Measurements from ENCODE around the gene SZT2. TPM values are rescaled to one million over a fixed set of nuclear protein-coding genes. Genes with fewer than 3 reads are reported as not detected.

Gene SZT2
- total RNA-seq, 2 experiments from 2014 or later, result 52.2 to 60.2 TPM

DNA sequence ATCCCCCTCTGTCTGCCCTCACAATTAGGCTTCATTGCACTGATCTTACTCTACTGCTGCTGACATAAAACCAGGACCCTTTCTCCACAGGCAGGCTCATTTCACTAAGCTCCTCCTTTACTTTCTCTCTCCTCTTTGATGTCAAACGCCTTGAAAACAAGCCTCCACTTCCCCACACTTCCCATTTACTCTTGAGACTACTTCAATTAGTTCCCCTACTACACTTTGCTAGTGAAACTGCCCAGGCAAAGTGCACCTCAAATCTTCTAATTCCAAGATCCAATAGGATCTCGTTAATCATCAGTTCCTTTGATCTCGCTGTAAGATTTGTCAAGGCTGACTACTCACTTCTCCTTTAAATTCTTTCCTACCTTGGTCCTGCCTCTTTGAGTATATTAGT is 36.8 kb upstream of the SZT2 start:
- DNase-seq, result no peak
- CTCF ChIA-PET, result interaction anchor here (1.0 kb wide), 1 partner anchor 62 kb away, joined by 4 read pairs; no protein-coding TSS in a partner anchor
- Mint-ChIP-seq H3K9me3 (ENCODE audit: low read depth) (no peaks in the 10 kb centered on the region), H3K36me3 (peaks cover 9% of the 10 kb centered on the region), H3K4me1 (peaks cover 17% of the 10 kb centered on the region), H3K4me3 (no peak overlapping the region), H3K27me3 (no peaks in the 10 kb centered on the region), H3K27ac (peak overlapping the region; percentile 2)
- no peak for ATAC-seq

DNA sequence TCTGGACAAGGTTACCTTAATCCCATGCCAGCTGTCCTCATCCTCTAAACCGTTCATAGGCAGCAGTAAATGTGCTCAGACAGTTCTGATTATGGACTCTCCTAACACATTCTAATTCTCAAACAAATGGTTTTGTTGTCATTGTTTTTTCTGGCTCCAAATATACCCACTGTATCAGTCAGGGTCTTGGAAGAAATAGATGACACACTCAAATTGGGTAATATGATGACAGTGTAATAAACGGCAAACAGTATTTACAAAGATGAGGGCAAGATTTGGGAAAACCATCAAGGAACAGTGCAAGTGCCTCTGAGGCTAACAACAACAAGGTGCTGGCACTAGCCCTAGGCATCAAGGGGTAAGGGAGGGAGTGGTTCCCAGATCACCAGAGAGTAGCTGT is 35.2 kb upstream of the SZT2 start:
- Mint-ChIP-seq H3K36me3 (peaks cover 12% of the 10 kb centered on the region), H3K4me1 (peaks cover 20% of the 10 kb centered on the region), H3K27me3 (no peaks in the 10 kb centered on the region), H3K9me3 (ENCODE audit: low read depth) (no peaks in the 10 kb centered on the region), H3K4me3 (no peak overlapping the region), H3K27ac (no peak overlapping the region)
- CTCF ChIA-PET, result interaction anchor here (1.2 kb wide), 1 partner anchor 127 kb away, joined by 5 read pairs; no protein-coding TSS in a partner anchor
- ATAC-seq, result no peak
- no peak for DNase-seq

DNA sequence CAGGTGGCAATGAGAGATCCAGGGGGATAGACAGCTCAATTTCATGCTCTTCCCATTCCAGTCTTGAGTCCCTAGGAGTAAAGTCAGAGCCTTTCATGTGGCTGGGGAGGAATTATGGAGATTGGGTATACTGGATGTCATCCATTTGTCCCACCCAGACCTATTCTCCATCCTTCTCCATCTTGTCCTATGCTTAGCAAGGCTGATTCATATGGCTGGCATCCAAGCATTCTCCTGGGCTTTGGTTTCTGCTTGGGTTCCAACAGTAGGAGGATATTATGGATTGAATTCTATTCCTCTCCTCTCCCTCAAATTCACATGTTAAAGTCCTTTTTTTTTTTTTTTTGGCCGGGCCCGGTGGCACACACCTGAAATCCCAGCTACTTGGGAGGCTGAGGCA is 34.8 kb upstream of the SZT2 start:
- no peaks in the 10 kb centered on the region for H3K9me3 Mint-ChIP-seq (ENCODE audit: low read depth)
- H3K4me1 Mint-ChIP-seq, result peaks cover 21% of the 10 kb centered on the region
- H3K4me3 Mint-ChIP-seq, result no peak overlapping the region
- CTCF ChIA-PET, result interaction anchor here (1.2 kb wide), 1 partner anchor 128 kb away, joined by 5 read pairs; no protein-coding TSS in a partner anchor
- ATAC-seq (no peak), DNase-seq (no peak)
- no peaks in the 10 kb centered on the region for H3K27me3 Mint-ChIP-seq
- H3K36me3 Mint-ChIP-seq, result peaks cover 17% of the 10 kb centered on the region
- no peak overlapping the region for H3K27ac Mint-ChIP-seq

DNA sequence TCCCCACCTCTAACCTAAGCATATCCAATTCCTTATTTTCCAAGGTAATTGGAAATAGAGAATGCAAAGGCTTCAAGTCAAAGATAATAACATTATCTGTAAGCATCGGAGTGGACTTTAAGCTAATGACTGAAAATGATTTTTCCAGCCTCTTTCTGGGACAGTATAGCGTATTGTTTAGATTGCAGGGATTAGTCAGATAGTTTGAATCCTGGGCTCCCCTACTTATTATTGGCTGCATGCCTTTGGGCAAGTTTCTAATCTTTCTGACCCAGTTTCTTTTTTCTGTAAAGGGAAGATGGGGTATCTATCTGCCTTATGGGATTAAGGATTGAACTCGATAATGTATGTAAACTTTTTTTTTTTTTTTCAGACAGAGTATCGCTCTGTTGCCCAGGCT is 32.4 kb upstream of the SZT2 start:
- no peaks in the 10 kb centered on the region for H3K9me3 Mint-ChIP-seq (ENCODE audit: low read depth)
- H3K4me1 Mint-ChIP-seq, result peaks cover 40% of the 10 kb centered on the region
- ATAC-seq (no peak), DNase-seq (no peak)
- H3K27ac Mint-ChIP-seq, result no peak overlapping the region
- H3K36me3 Mint-ChIP-seq, result peaks cover 40% of the 10 kb centered on the region
- H3K27me3 Mint-ChIP-seq, result no peaks in the 10 kb centered on the region
- CTCF ChIA-PET, result interaction anchor here (1.0 to 2.7 kb wide), 5 partner anchors 11 to 130 kb away, joined by 3 to 12 read pairs (median 4); partner anchors contain the start of gene ELOVL1
- H3K4me3 Mint-ChIP-seq, result peak overlapping the region; percentile 94

DNA sequence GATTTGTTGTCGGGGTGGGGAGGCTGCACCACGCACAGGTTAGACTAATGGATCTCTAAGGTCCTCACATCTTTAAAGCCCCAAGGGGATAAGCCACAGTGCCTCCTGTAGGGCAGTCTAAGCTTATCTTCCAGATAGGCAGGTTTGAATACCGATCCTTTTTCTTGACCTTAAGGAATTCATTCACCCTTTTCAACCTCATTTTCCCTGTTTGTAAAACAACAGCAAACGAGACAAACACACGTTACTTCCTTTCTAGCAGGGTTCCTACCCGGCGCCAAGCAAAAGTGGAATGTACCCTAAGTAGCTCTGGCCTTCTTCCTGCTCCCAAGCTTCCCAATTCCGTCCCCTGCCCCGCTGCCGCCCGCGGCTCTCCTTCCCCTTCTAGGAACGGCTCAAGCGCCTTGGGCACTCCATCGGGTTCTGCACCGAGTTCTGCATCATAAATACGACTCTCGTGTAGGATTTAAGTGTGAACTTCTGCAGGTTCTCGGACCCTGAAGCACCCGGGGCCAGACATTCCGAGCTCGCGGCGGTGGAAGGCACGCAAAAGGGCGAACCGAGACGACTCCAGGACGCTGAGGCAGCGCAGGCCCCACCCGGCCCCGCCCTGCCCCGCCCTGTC is 31.5 kb upstream of the SZT2 start:
- H3K36me3 Mint-ChIP-seq, result peaks cover 46% of the 10 kb centered on the region
- CTCF ChIA-PET, result interaction anchor here (0.6 to 2.7 kb wide), 10 partner anchors 10 to 139 kb away, joined by 3 to 12 read pairs (median 4); partner anchors contain the start of gene ELOVL1

DNA sequence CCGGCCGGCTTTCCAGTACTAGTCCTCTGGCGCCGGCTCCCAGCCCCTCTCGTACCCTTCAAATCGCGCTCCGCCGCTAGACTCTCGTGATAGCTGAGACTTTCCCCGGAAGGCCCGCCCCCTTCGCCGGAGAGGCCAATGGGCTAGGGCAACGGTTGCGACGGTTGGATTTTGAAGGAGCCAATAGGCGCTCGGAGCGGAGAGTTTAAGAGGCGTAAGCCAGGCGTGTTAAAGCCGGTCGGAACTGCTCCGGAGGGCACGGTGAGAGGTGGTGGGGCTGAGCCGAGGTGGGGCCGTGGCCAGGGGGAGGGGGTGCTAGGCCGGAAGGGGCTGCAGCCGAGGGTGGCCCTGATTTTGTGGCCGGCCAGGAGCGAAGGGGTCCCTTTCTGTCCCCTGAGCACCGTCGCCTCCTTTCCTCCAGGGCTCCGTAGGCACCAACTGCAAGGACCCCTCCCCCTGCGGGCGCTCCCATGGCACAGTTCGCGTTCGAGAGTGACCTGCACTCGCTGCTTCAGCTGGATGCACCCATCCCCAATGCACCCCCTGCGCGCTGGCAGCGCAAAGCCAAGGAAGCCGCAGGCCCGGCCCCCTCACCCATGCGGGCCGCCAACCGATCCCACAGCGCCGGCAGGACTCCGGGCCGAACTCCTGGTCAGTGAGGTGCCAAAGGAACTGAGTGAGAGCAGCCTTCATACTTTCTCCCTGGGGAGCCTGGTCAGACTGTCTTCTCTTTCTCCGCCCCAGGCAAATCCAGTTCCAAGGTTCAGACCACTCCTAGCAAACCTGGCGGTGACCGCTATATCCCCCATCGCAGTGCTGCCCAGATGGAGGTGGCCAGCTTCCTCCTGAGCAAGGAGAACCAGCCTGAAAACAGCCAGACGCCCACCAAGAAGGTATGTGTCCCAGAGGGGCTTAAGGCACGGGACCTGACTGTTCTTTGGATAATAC is 30.7 kb upstream of the SZT2 start, which contains the start of gene CDC20:
Gene CDC20, plus strand, starts transcription at position 236 of the 948 bp plus-strand sequence. Its CDS starts 235 bp downstream, at position 471.
- CTCF ChIA-PET, result interaction anchor here (0.6 to 2.7 kb wide), 8 partner anchors 9 to 140 kb away, joined by 3 to 12 read pairs (median 4); partner anchors contain the start of gene ELOVL1
- peak; percentile 97 for ATAC-seq
- no peaks in the 10 kb centered on the region for H3K27me3 Mint-ChIP-seq
- peak within 1 kb of the TSS; percentile 89 for H3K27ac Mint-ChIP-seq
- H3K9me3 Mint-ChIP-seq (ENCODE audit: low read depth), result no peaks in the 10 kb centered on the region
- peak; percentile 100 for DNase-seq
- peaks cover 51% of the 10 kb centered on the region for H3K4me1 Mint-ChIP-seq
- peak within 1 kb of the TSS; percentile 94 for H3K4me3 Mint-ChIP-seq
- peaks cover 51% of the 10 kb centered on the region for H3K36me3 Mint-ChIP-seq

More for the DNA sequence above, 31.5 kb upstream of the SZT2 start:
- Mint-ChIP-seq H3K4me1 (peaks cover 46% of the 10 kb centered on the region), H3K27ac (peak overlapping the region; percentile 89), H3K4me3 (peak overlapping the region; percentile 94), H3K9me3 (ENCODE audit: low read depth) (no peaks in the 10 kb centered on the region), H3K27me3 (no peaks in the 10 kb centered on the region)
- ATAC-seq (no peak), DNase-seq (no peak)

DNA sequence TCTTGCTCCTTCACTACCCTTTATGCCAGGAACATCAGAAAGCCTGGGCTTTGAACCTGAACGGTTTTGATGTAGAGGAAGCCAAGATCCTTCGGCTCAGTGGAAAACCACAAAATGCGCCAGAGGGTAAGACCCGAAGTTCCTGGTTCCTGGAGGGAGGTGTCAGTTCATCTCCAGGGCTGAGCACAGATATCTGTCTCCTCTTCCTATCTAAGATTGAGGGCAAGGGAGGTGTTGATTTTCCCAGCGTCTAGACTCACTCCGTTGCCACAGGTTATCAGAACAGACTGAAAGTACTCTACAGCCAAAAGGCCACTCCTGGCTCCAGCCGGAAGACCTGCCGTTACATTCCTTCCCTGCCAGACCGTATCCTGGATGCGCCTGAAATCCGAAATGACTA is 30.0 kb upstream of the SZT2 start:
- Mint-ChIP-seq H3K27me3 (no peaks in the 10 kb centered on the region), H3K27ac (peak overlapping the region; percentile 83), H3K9me3 (ENCODE audit: low read depth) (no peaks in the 10 kb centered on the region), H3K4me1 (peaks cover 51% of the 10 kb centered on the region), H3K4me3 (peak overlapping the region; percentile 94), H3K36me3 (peaks cover 57% of the 10 kb centered on the region)
- DNase-seq, result no peak
- ATAC-seq, result no peak
- CTCF ChIA-PET, result interaction anchor here (1.6 kb wide), 1 partner anchor 8 kb away, joined by 10 read pairs; the partner anchor contains the start of gene ELOVL1

DNA sequence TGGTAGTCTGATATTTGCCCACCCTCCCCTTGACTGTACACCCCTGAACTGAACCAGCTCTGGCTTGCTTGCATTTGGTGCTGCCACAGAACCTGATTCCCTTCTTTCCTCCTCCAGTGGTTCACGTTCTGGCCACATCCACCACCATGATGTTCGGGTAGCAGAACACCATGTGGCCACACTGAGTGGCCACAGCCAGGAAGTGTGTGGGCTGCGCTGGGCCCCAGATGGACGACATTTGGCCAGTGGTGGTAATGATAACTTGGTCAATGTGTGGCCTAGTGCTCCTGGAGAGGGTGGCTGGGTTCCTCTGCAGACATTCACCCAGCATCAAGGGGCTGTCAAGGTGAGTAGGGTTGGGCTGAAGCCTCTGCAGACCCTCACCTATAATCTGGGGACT is 29.1 kb upstream of the SZT2 start:
- Mint-ChIP-seq H3K36me3 (peaks cover 64% of the 10 kb centered on the region), H3K4me3 (peak overlapping the region; percentile 94), H3K9me3 (ENCODE audit: low read depth) (no peaks in the 10 kb centered on the region), H3K27ac (peak overlapping the region; percentile 83), H3K27me3 (no peaks in the 10 kb centered on the region), H3K4me1 (peaks cover 57% of the 10 kb centered on the region)
- ATAC-seq (no peak), DNase-seq (no peak)
- CTCF ChIA-PET, result interaction anchor here (0.8 kb wide), 1 partner anchor 8 kb away, joined by 3 read pairs; no protein-coding TSS in a partner anchor

DNA sequence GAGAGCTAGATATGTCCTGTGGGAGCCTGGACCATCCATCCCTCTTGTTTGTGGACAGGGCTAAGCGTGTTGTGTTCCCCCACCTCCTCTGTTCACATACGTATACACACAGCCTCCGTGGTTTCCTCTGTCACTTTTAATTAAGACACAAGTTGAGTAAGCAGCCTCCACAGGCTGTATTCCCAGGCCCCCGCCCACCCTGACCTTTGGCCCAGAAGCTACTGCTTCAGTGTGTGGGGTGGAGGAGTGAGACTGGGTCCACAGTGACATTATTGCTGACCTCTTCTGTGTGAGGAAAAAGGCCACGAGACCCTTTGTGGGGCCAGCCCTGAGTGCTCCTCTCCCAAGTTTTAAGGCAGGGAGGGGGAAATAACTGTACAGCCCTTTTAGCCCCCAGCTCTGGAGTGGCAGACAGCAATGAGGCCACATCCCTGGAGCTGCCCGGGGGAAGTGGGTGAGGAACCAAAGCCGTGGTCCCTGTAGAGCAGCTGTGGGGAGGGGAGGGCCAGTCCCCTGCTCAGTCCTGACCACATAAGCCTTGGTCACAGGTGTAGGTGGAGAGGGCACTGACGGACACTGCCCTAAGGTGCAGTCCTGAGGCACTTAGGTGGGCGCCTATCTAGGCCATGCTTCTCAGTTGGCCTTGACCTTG is 26.3 kb upstream of the SZT2 start:
- Mint-ChIP-seq H3K4me3 (no peak overlapping the region), H3K36me3 (peaks cover 62% of the 10 kb centered on the region)
- ATAC-seq, result no peak

DNA sequence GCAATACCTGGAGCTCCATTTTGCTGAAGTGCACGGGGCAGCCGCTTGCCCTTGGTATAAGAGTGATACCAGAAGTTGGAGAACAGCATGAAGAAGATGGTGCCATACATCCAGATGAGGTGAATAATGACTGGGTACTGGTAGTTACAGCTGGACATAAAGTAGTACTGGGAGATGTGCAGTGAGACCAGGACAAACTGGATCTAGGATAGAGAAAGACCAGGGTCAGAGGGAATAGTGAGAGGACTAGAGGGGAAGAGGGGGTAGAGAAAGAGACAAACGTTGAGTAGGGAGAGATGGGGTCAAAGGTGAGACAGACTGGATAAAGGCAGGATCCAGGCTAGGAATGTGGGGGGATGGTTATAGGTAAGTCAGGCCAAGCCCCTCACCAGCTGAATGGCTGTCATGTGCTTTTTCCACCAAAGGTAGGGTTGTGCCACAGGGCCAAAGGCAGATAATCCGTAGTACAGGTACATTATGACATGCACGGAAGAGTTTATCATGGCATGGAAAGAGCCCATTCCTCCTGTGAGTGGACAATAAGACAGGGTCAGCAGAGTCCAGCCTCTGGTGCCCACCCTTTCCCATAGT is 25.7 kb upstream of the SZT2 start:
- CTCF ChIA-PET, result no interaction called here
- ATAC-seq (no peak), DNase-seq (no peak)
- Mint-ChIP-seq H3K27me3 (no peaks in the 10 kb centered on the region), H3K27ac (peak overlapping the region; percentile 38), H3K4me3 (no peak overlapping the region), H3K4me1 (peaks cover 61% of the 10 kb centered on the region), H3K36me3 (peaks cover 63% of the 10 kb centered on the region), H3K9me3 (ENCODE audit: low read depth) (no peaks in the 10 kb centered on the region)

More for the DNA sequence above, 26.3 kb upstream of the SZT2 start:
- Mint-ChIP-seq H3K9me3 (ENCODE audit: low read depth) (no peaks in the 10 kb centered on the region), H3K4me1 (peaks cover 57% of the 10 kb centered on the region), H3K27ac (peak overlapping the region; percentile 39), H3K27me3 (no peaks in the 10 kb centered on the region)
- CTCF ChIA-PET, result no interaction called here
- DNase-seq, result no peak

DNA sequence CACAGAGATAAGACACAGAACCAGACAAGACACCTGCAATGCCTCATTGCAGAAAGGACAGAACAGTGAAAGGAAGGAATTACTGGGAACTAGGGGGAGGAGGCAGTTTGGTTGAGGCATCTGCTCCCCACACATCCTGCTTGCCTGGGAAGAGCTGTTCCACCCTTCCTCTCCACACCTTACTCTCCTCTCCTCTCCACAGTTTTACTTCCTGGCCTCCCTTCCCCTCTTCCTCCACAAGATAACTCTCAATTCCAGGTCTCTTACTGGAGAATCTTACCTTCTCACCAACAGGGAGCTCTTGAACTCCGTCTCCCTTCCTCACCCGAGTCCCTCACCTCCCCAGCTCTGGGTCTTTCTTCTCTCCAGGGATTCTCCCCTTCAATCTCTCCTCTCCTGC is 24.0 kb upstream of the SZT2 start:
- peak overlapping the region; percentile 92 for H3K4me3 Mint-ChIP-seq
- H3K27ac Mint-ChIP-seq, result peak overlapping the region; percentile 66
- ATAC-seq (no peak), DNase-seq (no peak)
- H3K36me3 Mint-ChIP-seq, result peaks cover 50% of the 10 kb centered on the region
- H3K9me3 Mint-ChIP-seq (ENCODE audit: low read depth), result no peaks in the 10 kb centered on the region
- peaks cover 55% of the 10 kb centered on the region for H3K4me1 Mint-ChIP-seq
- H3K27me3 Mint-ChIP-seq, result no peaks in the 10 kb centered on the region
- CTCF ChIA-PET, result interaction anchor here (1.0 kb wide), 1 partner anchor 23 kb away, joined by 3 read pairs; no protein-coding TSS in a partner anchor

DNA sequence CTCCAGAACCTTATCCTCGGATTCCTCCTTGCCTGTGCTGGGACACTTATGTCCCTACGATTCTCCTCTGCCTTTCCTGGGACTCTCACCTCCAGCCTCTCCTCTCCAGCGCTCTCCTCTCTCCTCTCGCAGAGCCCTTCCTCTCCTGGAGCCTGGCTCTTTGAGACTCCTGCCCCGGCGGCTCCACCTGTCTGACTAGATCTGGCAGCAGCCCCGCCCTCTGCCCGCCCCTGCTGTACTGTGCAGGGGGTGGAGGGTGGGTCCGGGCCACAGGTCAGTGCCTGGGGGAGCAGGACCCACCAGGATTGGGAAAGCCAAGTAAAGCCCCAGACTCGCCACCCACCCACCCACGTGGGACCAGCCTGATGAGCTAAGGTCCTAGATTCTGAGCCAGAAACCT is 23.5 kb upstream of the SZT2 start:
- ATAC-seq, result no peak
- Mint-ChIP-seq H3K4me1 (peaks cover 50% of the 10 kb centered on the region), H3K4me3 (peak overlapping the region; percentile 92), H3K27ac (peak overlapping the region; percentile 84), H3K36me3 (peaks cover 45% of the 10 kb centered on the region), H3K27me3 (no peaks in the 10 kb centered on the region), H3K9me3 (ENCODE audit: low read depth) (no peaks in the 10 kb centered on the region)
- DNase-seq, result peak; percentile 44
- CTCF ChIA-PET, result interaction anchor here (1.0 kb wide), 1 partner anchor 23 kb away, joined by 3 read pairs; no protein-coding TSS in a partner anchor
